GM12801 (cell line): ENCODE results near the gene NUAK2.

Source experiments
- CTCF ChIP-seq: IDR thresholded peaks from one replicate; pipeline ENCODE4 v1.5.1; 2011; ENCODE audit warnings: control low read depth; ENCODE audit not compliant: insufficient read length; ENCODE audit errors: extremely low read depth

Gene NUAK2

GRCh38 chr1:205287767-205288559 is 33.6 kb downstream of the NUAK2 start:
- no peak for TF ChIP-seq CTCF

- no peak for TF ChIP-seq CTCF
Measured at GRCh38 chr1:205287076-205287475, 34.5 kb downstream of the NUAK2 start.

- TF ChIP-seq CTCF = no peak
Measured at GRCh38 chr1:205286335-205286950, 35.1 kb downstream of the NUAK2 start.

- TF ChIP-seq CTCF = no peak
Measured at GRCh38 chr1:205285381-205286101, 36.0 kb downstream of the NUAK2 start.

- no peak for TF ChIP-seq CTCF
Measured at GRCh38 chr1:205284420-205285144, 37.0 kb downstream of the NUAK2 start.

- TF ChIP-seq CTCF = no peak
Measured at GRCh38 chr1:205283270-205284147, 38.0 kb downstream of the NUAK2 start.
